COLO829 (cell line): ENCODE results near the gene SQSTM1.
"Not testable (repeated sequence)": the region's sequence is repeated elsewhere in the genome, so short reads cannot be mapped to it uniquely, and the experiment has no call there.

ENCODE experiments used
- DNase-seq: peaks from one replicate; pipeline ENCODE4 v3.0.0; 2012; ENCODE audit warnings: low spot score

Gene SQSTM1

DNA sequence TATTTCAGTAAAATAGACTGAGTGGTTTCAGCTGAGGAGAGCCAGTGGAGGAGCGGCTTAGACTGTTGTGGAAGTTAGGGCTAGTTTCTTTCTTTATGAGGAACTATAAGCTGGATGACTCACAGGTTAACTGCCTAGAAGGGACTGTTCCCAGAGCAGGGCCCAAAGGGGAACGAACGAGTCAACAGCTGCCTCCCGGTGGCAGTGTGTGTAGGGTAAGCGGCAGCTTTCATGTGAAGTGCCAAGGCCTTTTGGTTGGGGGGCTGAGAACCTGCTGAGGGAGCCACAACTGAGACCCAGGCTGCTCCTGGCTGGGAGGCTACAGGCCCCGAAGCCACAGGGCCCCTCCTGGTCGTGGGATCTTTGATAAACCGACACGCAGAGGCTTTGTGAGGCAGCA is 7.0 kb downstream of the SQSTM1 start:
- DNase-seq = no peak

DNA sequence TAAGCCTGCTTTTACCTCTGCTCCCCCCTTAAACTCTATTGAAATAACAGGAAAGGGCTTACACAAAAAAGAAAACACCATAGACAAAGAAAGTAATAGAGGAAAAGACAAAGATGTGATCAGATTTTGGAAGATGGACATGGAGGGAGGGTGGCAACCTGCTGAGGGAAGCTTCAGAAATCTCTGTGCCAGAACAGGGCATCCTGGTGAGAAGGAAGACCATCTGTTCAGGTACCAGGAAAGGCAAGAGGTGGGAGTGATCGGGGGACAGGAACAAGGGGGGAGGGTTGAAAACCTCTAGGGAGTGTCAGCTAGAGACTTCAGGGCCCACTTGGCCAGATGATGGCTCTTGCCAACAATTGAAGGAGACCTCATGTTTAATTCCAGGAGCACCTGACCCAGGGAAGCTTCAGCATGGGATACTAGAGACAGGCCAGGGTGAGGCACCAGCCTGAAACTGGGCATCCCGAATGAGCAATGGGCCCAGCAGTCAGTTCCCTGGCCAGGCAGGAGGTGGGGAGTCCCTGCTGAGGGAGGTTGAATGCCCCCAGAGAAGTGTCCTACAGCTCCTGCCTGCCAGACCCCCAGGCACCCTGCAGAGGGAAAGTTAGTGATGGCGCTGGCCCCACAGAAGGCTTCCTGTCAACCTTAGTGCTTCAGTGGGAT is 8.2 kb downstream of the SQSTM1 start:
- no peak for DNase-seq

DNA sequence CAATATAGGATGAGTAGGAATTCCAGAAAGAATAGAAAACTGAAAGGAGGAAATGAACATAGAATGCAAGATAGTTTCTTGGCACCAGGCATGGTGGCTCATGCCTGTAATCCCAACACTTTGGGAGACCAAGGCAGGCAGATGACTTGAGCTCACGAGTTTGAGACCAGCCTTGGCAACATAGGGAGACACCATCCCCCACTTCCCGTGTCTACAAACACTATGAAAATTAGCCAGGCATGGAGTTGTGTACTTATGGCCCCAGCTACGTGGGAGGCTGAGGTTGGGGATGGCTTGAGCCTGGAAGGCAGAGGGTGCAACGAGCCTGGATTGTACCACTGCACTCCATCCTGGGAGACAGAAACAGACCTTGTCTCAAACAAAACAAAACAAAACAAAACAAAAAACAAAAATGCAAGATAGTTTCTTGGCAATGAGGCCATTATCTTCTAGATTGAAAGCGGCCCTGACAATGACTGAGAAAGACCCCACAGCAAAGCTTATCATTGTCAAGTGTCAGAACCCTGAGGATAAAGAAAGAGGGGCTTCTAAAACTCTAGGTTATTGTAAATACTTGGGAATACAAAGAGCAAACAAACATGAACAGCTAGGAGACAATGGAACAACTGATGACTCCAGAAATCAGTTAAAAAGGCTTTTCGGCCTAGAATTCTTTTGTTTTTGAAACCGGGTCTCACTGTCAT is 9.2 kb downstream of the SQSTM1 start:
- no peak for DNase-seq

DNA sequence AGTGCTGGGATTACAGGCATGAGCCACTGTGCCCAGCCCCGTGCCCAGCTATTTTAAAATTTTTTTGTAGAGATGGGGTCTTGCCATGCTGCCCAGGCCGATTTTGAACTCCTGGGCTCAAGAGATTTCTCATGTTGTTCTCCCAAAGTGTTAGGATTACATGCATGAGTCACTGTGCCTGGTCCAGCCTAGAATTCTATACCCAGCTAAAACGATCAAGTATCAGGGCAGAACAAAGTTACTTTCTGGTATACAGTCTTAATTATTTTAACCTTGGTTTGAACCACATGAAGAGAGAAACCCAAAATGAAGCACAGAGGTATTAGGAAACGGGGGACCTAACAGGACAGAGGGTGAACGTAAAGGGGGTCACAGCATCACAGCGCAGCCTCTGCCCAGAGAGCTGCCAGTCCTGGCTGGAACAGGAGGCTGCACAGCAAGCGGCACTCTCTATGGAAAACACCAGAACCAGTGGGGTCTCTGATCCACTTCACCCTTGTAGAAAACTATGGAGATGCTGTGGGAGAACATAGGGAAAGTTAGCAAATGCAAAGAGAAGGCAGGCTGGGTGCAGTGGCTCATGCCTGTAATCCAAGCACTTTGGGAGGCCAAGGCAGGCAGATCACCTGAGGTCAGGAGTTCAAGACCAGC is 10.2 kb downstream of the SQSTM1 start:
- DNase-seq = no peak

DNA sequence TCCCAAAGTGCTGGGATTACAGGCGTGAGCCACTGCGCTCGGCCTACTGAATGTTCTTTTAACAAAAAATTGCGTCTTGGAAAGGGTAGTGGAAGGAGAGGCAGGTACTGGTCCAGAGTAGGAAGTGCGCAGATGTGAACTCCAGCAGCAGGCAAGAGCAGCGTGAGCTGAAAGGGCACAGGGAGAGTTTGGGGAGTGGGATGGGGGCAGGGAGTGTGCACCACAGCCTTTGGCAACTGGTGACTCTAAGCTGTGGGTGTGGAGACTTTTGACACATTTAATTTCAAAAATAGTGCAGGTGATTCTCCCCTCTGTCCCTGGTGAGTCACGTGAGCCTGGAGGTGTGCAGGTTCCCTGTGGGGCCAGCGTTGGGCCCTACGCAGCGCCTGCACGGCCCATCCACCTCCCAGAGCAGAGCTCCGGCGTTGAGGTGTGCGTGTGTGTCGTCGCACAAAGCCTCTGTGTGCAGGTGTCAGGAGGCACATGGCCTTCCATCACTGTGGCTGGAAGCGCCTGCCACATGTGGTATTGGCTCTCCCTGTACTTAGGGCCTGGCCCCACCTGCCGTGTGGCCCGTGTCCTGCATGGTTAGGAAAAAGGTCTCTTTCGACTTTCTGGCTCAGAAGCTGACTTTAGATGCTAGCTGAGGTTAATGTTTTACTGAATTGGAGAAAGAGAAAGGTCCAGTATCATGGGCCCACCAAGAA is 11.5 kb downstream of the SQSTM1 start:
- no peak for DNase-seq

DNA sequence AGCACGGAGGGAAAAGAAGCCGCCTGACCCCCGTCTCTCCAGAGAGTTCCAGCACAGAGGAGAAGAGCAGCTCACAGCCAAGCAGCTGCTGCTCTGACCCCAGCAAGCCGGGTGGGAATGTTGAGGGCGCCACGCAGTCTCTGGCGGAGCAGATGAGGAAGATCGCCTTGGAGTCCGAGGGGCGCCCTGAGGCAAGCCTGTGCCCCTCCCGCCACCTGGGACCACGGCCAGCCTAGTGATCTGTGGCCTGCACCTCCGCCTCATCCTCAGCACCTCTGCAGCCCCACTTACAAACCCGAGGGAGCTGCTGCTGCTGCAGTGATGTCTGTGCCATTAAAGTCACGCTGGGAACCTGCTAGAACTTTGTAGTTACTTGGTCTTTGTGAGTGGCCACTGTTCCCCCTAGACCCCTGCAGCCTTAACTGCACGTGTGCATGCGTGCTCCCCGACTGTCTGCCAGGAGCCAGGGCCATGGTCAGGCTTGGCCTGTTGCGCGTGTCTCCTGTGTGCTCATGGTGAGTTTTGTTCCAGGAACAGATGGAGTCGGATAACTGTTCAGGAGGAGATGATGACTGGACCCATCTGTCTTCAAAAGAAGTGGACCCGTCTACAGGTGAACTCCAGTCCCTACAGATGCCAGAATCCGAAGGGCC is 12.5 kb downstream of the SQSTM1 start:
- DNase-seq = no peak

DNA sequence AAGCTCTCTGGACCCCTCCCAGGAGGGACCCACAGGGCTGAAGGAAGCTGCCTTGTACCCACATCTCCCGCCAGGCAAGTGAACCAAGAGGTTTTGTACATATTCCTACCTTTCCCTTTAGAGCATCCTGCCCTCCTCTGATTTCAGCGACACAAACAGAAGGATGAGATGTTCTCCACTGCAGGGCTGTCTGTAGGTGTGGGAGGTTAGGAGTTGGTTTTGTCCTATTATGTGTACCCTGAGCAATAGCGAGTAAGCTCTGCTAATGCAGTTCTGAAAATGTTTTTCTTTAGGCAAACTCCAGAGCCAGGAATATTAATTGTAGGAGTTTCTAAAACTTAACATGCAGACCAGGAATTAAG is 13.0 kb downstream of the SQSTM1 start:
- no peak for DNase-seq

DNA sequence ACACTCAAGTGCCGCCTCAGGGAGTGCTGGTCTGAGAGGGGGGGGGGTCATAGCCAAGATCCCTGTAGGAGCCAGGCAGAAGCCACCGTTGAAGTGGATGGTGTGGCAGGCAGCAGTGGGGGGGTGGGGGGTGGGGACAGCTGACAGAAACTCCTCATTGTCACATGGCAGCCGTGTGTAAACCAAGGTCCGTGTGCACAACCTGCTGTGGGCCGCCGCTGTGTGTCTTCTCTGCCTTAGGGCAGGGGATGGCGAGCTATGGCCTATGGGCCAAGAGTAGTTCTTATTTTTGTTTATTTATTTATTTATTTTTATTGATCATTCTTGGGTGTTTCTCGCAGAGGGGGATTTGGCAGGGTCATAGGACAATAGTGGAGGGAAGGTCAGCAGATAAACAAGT is 13.4 kb downstream of the SQSTM1 start:
- no peak for DNase-seq

DNA sequence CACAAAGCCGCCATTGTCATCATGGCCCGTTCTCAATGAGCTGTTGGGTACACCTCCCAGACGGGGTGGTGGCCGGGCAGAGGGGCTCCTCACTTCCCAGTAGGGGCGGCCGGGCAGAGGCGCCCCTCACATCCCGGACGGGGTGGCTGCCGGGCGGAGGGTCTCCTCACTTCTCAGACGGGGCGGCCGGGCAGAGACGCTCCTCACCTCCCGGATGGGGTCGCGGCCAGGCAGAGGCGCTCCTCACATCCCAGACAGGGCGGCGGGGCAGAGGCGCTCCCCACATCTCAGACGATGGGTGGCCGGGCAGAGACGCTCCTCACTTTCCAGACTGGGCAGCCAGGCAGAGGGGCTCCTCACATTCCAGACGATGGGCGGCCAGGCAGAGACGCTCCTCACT is 14.2 kb downstream of the SQSTM1 start:
- not testable (repeated sequence) for DNase-seq

DNA sequence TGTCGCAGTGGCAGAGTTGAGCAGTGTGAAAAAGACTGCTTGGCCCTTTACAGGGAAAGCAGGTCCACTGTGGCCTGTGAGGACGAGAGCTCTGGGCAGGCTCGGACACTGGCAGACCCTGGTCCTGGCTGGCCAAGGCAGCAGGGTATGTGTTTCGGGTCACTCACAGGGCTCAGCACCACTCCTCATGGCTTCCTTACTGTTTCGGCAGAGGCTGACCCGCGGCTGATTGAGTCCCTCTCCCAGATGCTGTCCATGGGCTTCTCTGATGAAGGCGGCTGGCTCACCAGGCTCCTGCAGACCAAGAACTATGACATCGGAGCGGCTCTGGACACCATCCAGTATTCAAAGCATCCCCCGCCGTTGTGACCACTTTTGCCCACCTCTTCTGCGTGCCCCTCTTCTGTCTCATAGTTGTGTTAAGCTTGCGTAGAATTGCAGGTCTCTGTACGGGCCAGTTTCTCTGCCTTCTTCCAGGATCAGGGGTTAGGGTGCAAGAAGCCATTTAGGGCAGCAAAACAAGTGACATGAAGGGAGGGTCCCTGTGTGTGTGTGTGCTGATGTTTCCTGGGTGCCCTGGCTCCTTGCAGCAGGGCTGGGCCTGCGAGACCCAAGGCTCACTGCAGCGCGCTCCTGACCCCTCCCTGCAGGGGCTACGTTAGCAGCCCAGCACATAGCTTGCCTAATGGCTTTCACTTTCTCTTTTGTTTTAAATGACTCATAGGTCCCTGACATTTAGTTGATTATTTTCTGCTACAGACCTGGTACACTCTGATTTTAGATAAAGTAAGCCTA is 15.7 kb downstream of the SQSTM1 start:
- no peak for DNase-seq

DNA sequence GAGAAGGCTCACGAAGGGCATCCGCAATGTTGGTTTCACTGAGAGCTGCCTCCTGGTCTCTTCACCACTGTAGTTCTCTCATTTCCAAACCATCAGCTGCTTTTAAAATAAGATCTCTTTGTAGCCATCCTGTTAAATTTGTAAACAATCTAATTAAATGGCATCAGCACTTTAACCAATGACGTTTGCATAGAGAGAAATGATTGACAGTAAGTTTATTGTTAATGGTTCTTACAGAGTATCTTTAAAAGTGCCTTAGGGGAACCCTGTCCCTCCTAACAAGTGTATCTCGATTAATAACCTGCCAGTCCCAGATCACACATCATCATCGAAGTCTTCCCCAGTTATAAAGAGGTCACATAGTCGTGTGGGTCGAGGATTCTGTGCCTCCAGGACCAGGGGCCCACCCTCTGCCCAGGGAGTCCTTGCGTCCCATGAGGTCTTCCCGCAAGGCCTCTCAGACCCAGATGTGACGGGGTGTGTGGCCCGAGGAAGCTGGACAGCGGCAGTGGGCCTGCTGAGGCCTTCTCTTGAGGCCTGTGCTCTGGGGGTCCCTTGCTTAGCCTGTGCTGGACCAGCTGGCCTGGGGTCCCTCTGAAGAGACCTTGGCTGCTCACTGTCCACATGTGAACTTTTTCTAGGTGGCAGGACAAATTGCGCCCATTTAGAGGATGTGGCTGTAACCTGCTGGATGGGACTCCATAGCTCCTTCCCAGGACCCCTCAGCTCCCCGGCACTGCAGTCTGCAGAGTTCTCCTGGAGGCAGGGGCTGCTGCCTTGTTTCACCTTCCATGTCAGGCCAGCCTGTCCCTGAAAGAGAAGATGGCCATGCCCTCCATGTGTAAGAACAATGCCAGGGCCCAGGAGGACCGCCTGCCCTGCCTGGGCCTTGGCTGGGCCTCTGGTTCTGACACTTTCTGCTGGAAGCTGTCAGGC is 16.6 kb downstream of the SQSTM1 start:
- DNase-seq = no peak

DNA sequence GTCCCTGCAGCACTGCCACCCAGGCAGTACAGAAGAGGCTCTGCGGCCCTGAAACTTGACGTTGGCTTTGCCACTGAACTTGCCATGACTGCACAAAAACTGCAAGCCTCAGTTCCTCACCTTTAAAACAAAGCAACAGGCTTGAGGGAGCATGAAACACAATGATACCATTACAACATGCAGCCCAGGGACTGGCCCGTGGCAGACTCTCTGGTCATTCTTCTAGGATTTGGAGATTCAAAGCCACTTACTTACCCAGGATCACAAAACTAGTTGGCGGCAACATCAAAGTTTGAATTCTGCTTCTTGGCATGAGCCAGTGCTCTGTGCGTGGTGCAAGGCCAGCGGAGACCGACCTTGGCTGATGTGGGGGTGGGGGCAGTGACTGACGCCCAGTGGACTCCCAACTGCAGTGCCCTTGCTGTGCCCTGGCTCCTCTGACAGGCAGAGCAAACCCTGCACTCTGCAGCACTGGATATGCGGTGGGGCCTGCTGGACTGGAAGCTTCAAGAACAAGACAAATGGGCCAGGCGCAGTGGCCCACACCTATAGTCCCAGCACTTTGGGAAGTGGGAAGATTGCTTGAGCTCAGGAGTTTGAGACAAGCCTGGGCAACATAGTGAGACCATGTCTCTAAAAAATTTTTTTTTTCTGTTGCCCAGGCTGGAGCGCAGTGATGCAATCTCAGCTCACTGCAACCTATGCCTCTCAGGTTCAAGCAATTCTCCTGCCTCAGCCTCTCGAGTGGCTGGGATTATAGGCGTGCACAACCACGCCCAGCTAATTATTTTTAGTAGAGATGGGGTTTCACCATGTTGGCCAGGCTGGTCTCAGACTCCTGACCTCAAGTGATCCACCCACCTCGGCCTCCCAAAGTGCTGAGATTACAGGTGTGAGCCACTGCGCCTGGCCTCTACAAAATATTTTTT is 18.9 kb downstream of the SQSTM1 start:
- no peak for DNase-seq

DNA sequence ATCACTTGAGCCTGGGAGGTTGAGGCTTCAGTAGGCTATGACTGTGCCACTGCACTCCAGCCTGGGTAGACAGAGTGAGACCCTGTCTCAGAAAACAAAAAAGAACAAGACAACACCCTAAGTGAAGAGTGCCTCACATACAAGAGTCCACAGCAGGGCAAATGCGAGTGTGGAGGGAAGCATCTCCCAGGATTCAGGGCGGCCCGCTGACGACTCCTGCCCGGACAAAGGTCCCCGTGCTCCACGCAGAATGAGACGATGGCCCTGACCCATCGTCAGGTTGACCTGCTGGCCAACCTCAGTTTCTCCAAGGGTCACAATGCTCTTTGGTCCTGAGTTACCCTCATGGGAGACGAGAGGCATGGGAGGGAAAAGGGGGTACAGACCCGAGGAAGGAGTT is 19.6 kb downstream of the SQSTM1 start:
- no peak for DNase-seq

DNA sequence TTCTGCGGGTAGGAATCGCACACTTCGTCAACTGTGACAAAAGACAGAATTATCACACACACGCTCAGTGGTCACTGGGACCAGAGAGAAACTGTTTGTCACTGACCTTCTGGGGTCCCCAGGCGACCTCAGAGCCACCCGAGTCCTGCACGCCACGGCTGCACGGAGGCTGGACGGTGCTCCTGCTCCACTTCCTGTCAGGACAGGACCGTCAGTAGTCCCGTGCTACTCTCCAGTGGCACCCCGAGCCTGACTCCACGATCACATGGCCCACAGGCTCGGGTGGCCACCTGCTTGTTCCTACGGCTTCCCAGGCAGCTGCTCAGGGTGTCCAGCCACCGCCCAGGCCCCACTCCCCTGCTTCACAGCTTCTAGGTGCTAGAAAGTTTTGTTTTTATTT is 20.1 kb downstream of the SQSTM1 start:
- no peak for DNase-seq

DNA sequence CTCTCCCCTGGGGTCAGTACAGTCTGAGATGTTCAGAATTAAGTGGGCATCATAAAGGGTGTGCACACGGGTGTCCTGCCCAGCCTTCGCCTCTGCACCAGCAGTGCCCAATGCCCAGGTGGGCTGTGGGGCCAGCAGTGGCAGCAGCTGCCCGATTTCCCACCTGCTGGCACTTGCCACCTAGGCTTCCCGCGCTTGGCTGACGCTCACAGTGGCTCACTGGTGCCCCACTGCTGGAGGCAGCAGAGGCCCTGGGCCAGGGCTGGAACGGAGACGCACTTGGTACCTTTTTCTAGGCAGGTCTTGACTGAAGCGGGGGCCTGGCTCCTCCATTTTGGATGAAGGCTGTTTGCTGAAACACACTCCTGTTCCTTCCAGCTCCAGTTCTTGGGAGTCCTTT is 20.9 kb downstream of the SQSTM1 start:
- DNase-seq = no peak

DNA sequence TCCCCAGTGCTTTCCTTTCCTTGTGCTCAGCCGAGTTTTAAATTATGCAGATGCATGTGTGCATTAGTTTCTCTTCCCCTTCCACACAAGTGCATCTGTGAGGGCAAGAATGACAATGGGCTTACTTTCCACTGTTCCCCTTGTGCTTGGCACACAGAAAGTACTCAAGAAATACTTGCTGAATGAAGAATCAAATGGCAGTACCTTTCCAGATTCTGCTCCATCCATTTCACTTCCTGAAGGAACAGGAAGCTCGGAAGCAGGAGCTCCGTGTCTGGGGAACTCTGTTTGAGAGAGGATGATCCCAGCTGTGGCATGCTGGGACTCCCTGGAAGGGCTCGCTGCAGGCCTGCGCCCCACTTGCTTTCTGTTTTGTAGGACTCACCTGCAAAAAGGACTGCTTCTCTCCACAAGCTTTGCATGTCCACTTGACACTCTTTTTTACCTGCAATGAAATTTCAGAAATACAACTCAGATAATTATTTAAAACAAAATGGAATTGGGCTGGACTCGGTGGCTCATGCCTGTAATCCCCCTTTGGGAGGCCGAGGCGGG is 32.4 kb downstream of the SQSTM1 start:
- no peak for DNase-seq

DNA sequence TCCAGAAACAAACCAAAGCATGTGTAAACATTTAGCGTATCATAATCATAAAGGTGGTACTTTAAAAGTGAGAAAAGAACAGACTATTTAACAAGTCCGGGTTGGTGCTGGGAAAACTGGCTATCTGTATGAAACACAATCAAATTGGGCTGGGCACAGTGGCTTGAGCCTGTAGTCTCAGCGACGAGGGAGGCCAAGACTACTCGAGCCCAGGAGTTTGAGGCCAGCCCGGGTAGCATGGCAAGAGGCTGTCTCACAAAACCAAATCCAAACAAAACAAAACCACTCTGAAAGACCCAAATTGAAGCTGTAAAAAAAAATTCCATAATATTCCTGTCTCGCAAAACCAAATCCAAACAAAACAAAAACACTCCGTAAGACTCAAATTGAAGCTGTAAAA is 33.7 kb downstream of the SQSTM1 start:
- DNase-seq = no peak

DNA sequence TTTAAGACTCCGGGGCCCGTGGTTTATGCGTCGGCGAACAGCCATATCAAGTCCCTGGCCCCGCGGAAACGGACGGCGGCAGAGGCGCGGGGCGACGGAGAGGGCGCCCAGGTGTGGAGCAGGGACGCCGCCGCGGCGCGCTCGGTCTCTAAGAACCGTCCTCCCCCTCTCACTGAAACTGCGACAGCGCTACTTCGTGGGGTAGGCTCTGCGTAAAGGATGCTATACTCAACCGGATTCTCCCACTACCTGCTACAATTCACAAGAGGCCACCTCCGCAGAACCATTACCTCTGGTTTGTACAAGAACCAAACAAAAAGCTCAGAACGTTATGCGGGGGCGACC is 37.5 kb downstream of the SQSTM1 start:
- no peak for DNase-seq
